Common myeloid progenitor, CD34-positive (primary cell): Measurements from ENCODE around the gene SSR1.

Source experiments
- CTCF ChIA-PET: fragments of 350-600 bp; sonication (Branson Sonifier 250); formaldehyde crosslinking; loops from one replicate; lab custom pipeline; 2021; ENCODE audit warnings: antibody characterized with exemption; lab: Charles Lee
- POLR2A ChIA-PET: fragments of 350-600 bp; sonication (Branson Sonifier 250); formaldehyde crosslinking; loops from one replicate; lab custom pipeline; 2021; ENCODE audit warnings: antibody characterized with exemption; lab: Charles Lee
- DNase-seq, 3 donors: peaks; one replicate each; pipeline versions ENCODE4 v3.0.0 to v3.0.0-alpha.2; 2013
- H3K27ac ChIP-seq, 2 experiments: 1 replicate in 1 of 2; 2 replicates in 1 of 2; pipeline ENCODE4 v1.7.0; 2013; ENCODE audit warnings: inconsistent platforms in 2 of 2, low read length in 2 of 2, mild to moderate bottlenecking in 2 of 2, low read depth in 1 of 2, moderate library complexity in 1 of 2; ENCODE audit not compliant: severe bottlenecking in 2 of 2, insufficient read depth in 1 of 2, poor library complexity in 1 of 2
- H3K27me3 ChIP-seq, 5 experiments: replicated peaks in 2 of 5; 1 replicate in 3 of 5; 2 replicates in 2 of 5; pipeline versions ENCODE4 v1.6.1 to v1.7.0; 2013; ENCODE audit warnings: low read length in 4 of 5, mild to moderate bottlenecking in 2 of 5, moderate library complexity in 2 of 5, inconsistent platforms in 1 of 5; ENCODE audit not compliant: insufficient read depth in 5 of 5, control insufficient read depth in 4 of 5
- H3K36me3 ChIP-seq, 4 experiments: 1 replicate in 2 of 4; 2 replicates in 2 of 4; pipeline versions ENCODE4 v1.6.1 to v1.7.0; 2013; ENCODE audit warnings: low read length in 3 of 4, control low read depth in 1 of 4, mild to moderate bottlenecking in 1 of 4; ENCODE audit not compliant: control insufficient read depth in 4 of 4, insufficient read depth in 4 of 4
- H3K4me1 ChIP-seq, 4 experiments: 1 replicate in 3 of 4; 2 replicates in 1 of 4; pipeline versions ENCODE4 v1.6.1 to v1.7.1; 2013; ENCODE audit warnings: low read length in 3 of 4, mild to moderate bottlenecking in 3 of 4, control low read depth in 1 of 4, inconsistent platforms in 1 of 4, moderate library complexity in 1 of 4; ENCODE audit not compliant: control insufficient read depth in 4 of 4, insufficient read depth in 4 of 4; ENCODE audit errors: control extremely low read depth in 1 of 4
- H3K4me3 ChIP-seq, 7 experiments: 1 replicate in 4 of 7; 2 replicates in 3 of 7; pipeline versions ENCODE4 v1.5.1 to v1.7.0; 2013; ENCODE audit warnings: mild to moderate bottlenecking in 7 of 7, low read length in 6 of 7, moderate library complexity in 6 of 7, inconsistent platforms in 2 of 7, low read depth in 2 of 7, control low read depth in 1 of 7; ENCODE audit not compliant: insufficient read depth in 4 of 7, control insufficient read depth in 1 of 7; ENCODE audit errors: extremely low read depth in 1 of 7
- H3K9me3 ChIP-seq, 5 experiments: 1 replicate in 4 of 5; 2 replicates in 1 of 5; pipeline versions ENCODE4 v1.6.1 to v1.7.1; 2013; ENCODE audit warnings: low read length in 4 of 5, mild to moderate bottlenecking in 2 of 5, inconsistent platforms in 1 of 5, low read depth in 1 of 5, moderate library complexity in 1 of 5; ENCODE audit not compliant: control insufficient read depth in 4 of 5, insufficient read depth in 2 of 5; ENCODE audit errors: control extremely low read depth in 1 of 5
- WGBS: methylation state at CpG from one replicate; pipeline ENCODE4 v1.1.5; 2013; ENCODE audit not compliant: insufficient coverage; 5-methylcytosine and 5-hydroxymethylcytosine counted together

Gene SSR1

GRCh38 chr6:7218406-7218988 is 94.5 kb downstream of the SSR1 start:
- Histone ChIP-seq H3K27ac (no peak overlapping the region), H3K27me3 (no peaks in the 10 kb centered on the region), H3K9me3 (no peaks in the 10 kb centered on the region), H3K4me3 (no peak overlapping the region), H3K36me3 (peaks cover 7 to 89% (median 63%) of the 10 kb centered on the region in 4 experiments), H3K4me1 (peaks cover under 1 to 21% (median 3%) of the 10 kb centered on the region in 4 experiments)
- 100% methylated on average over 1 of the region's 2 CpGs for WGBS
- ChIA-PET CTCF (interaction anchor here (0.6 to 3.5 kb wide), 9 partner anchors 9 to 102 kb away, joined by 3 to 18 read pairs (median 4); no protein-coding TSS in a partner anchor), POLR2A (no interaction called here)
- DNase-seq = peak in 2 of 3 donors; percentile 30 to 34
